ENCODE results near the gene SMAD3. TPM values are rescaled to one million over a fixed set of nuclear protein-coding genes. Genes with fewer than 3 reads are reported as not detected.

The SMAD3 gene
- total and polyA plus RNA-seq, 10 of the 15 experiments (the other 5 are each of a cell fraction or from before 2014, with no cell fraction given), result 5.6 to 43.2 (median 16.0) TPM

DNA sequence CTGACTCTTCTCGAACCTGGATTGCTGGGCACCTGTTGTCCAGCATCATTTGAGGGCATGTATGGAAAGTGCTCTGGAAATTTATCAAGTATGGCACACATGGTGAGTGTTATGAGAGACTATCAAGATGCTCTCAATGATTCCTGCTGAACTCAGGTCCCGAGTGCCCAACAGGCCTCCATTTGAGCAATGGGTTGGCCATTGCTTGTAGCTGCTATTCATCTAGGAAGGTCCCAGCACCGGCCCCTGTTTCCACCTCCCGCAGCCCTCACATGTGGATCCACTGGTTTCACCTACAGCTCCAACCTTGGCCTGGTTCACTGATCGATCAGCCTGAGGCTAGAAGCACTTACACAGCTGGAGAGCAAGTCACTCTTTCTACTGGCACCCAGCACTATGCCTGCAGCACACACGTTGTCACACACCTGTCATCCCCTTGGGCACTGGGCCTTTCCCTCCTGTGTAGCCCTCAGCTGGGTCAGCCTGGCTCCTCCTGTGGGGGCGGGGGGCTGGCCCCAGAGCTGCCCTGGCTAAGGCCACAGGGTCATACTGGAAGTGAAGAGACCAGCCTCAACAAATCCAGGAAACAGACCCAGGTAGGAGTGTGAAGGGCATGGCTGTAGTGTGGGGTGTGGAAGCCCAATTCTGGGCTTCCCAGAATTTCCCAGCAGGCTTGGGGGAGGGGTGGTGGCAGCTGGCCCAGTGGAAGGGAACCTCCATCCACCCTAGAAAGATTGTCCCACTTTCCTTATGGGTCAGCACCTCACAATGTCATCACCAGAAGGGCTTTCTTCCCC is 41.7 kb upstream of the SMAD3 start:
- Histone ChIP-seq H3K4me3 (no peak overlapping the region), H3K27me3 (replicated peaks in 1 of 2; ENCODE audit: control insufficient read depth in 2 of 2, insufficient read depth in 2 of 2, low read length in 1 of 2) (no peaks in the 10 kb centered on the region), H3K27ac (ENCODE audit: control insufficient read depth, insufficient read depth) (no peak overlapping the region), H3K4me2 (ENCODE audit: control insufficient read depth, insufficient read depth) (no peak overlapping the region), H3K36me3 (ENCODE audit: control insufficient read depth in 2 of 2, insufficient read depth in 2 of 2, low read length in 1 of 2) (no peaks in the 10 kb centered on the region), H3K9ac (ENCODE audit: control insufficient read depth, insufficient read depth, low read length) (no peak overlapping the region), H4K20me1 (ENCODE audit: control insufficient read depth, insufficient read depth) (no peaks in the 10 kb centered on the region), H3K4me1 (ENCODE audit: control insufficient read depth, insufficient read depth, low read length) (peaks cover 10% of the 10 kb centered on the region), H3K79me2 (ENCODE audit: control insufficient read depth, insufficient read depth, low read length) (no peaks in the 10 kb centered on the region), H3K9me3 (replicated peaks; ENCODE audit: control insufficient read depth, insufficient read depth, low read length) (no peaks in the 10 kb centered on the region), H2AFZ (ENCODE audit: control insufficient read depth, low read depth, low read length) (no peak overlapping the region)
- DNase-seq (ENCODE audit: low read depth, low spot score) (no peak), ATAC-seq (no peak), FAIRE-seq (no peak)
- intact Hi-C loops (cut with micrococcal nuclease; ENCODE audit: unreplicated experiment) (no loop called here), in situ Hi-C loops (cut with MboI) (no loop called here)
- SMC1A ChIA-PET (ENCODE audit: uncharacterized antibody, unreplicated experiment), result no interaction called here
- POLR2A ChIA-PET, result interaction anchor here (0.5 kb wide), 1 partner anchor 277 kb away, joined by 3 read pairs; no protein-coding TSS in a partner anchor
- CTCF ChIA-PET, result interaction anchor here (0.5 to 0.8 kb wide), 3 partner anchors 37 to 636 kb away, joined by 3 read pairs; no protein-coding TSS in a partner anchor
- TF ChIP-seq BCL11A (IDR thresholded peaks at IDR 0.05; ENCODE audit: low read depth, low read length) (no peak), TAF1 (IDR thresholded peaks at IDR 0.05; ENCODE audit: borderline replicate concordance, low read depth, low read length) (no peak), ETV6 (conservative IDR thresholded peaks at IDR 0.05 in 1 of 2, IDR thresholded peaks at IDR 0.05 in 1 of 2; ENCODE audit: borderline replicate concordance in 1 of 2, low read depth in 1 of 2) (no peak), NFXL1 (IDR thresholded peaks at IDR 0.05; ENCODE audit: borderline replicate concordance) (no peak), IRF4 (IDR thresholded peaks at IDR 0.05; ENCODE audit: low read depth, low read length) (no peak), NFYB (IDR thresholded peaks at IDR 0.05; ENCODE audit: insufficient read depth, low read depth, low read length) (no peak), SIN3A (IDR thresholded peaks at IDR 0.05; ENCODE audit: low read depth, low read length) (no peak), STAT1 (conservative IDR thresholded peaks at IDR 0.05) (no peak), ZZZ3 (IDR thresholded peaks at IDR 0.05; ENCODE audit: control insufficient read depth, insufficient read length, low read depth) (no peak), EP300 (IDR thresholded peaks at IDR 0.05; ENCODE audit: borderline replicate concordance in 1 of 2, control insufficient read depth in 1 of 2, low read depth in 2 of 2, low read length in 2 of 2) (no peak), MTA3 (IDR thresholded peaks at IDR 0.05; ENCODE audit: borderline replicate concordance, low read length) (no peak), NKRF (conservative IDR thresholded peaks at IDR 0.05) (no peak)
- TF ChIP-seq, protein P1, sequence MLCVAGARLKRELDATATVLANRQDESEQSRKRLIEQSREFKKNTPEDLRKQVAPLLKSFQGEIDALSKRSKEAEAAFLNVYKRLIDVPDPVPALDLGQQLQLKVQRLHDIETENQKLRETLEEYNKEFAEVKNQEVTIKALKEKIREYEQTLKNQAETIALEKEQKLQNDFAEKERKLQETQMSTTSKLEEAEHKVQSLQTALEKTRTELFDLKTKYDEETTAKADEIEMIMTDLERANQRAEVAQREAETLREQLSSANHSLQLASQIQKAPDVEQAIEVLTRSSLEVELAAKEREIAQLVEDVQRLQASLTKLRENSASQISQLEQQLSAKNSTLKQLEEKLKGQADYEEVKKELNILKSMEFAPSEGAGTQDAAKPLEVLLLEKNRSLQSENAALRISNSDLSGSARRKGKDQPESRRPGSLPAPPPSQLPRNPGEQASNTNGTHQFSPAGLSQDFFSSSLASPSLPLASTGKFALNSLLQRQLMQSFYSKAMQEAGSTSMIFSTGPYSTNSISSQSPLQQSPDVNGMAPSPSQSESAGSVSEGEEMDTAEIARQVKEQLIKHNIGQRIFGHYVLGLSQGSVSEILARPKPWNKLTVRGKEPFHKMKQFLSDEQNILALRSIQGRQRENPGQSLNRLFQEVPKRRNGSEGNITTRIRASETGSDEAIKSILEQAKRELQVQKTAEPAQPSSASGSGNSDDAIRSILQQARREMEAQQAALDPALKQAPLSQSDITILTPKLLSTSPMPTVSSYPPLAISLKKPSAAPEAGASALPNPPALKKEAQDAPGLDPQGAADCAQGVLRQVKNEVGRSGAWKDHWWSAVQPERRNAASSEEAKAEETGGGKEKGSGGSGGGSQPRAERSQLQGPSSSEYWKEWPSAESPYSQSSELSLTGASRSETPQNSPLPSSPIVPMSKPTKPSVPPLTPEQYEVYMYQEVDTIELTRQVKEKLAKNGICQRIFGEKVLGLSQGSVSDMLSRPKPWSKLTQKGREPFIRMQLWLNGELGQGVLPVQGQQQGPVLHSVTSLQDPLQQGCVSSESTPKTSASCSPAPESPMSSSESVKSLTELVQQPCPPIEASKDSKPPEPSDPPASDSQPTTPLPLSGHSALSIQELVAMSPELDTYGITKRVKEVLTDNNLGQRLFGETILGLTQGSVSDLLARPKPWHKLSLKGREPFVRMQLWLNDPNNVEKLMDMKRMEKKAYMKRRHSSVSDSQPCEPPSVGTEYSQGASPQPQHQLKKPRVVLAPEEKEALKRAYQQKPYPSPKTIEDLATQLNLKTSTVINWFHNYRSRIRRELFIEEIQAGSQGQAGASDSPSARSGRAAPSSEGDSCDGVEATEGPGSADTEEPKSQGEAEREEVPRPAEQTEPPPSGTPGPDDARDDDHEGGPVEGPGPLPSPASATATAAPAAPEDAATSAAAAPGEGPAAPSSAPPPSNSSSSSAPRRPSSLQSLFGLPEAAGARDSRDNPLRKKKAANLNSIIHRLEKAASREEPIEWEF (IDR thresholded peaks at IDR 0.05; ENCODE audit: insufficient replicate concordance, low read depth, low read length), result no peak
- RAD21 ChIA-PET (ENCODE audit: unreplicated experiment), result no interaction called here
- no TSS peak for BruUV-seq (replicated peaks)
- 67% methylated on average over 7 of the region's 7 CpGs for WGBS (ENCODE audit: insufficient coverage, insufficient replicate concordance, low lambda C conversion rate, missing lambda C conversion rate)
